Activated CD8-positive, alpha-beta memory T cell treated with anti-CD3 and anti-CD28 coated beads, Interleukin-2, amount 50 U/mL, for 24 hours (primary cell): ENCODE results near the gene BEST1.

ENCODE experiments used
- DNase-seq: peaks from one replicate; pipeline ENCODE4 v3.0.0-alpha.2; 2020; ENCODE audit errors: extremely low read depth

BEST1 gene

GRCh38 chr11:61914471-61915171 lies 35.5 kb upstream of the BEST1 start:
- no peak for DNase-seq

DNA sequence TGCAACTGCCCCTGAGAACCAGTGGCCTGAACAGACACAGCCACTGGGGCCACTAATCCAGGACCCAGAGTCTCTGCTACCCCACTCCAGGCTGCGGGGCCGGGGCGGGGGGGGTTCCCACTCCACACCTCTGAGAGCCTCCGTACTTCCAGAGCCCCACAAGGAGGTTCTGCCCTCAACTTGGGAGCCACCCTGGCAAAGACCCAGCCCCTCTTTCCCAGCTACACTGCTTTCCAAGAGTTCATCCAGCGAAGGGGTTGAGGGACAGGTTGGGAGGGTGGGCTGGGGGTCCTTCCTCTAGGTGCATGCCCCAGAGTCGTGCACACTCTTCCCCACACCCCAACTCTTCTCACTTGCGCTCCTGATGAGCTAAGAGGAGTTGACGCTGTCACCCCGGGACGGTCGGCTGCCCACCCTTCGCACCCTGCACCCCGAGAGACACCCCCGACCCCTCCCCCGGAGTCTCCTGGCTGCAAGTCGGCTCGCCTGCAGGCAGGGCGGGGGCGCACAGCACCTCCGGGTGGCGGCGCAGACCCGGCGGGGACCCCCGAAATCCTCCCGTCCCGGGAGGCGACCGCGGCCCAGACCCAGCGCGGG lies 33.3 kb upstream of the BEST1 start:
- no peak for DNase-seq

- DNase-seq = no peak
Measured at GRCh38 chr11:61917334-61918109, 32.6 kb upstream of the BEST1 start, which contains the start of gene RAB3IL1. RAB3IL1 (minus strand) TSS chr11:61917566; CDS start chr11:61917367, 199 bp downstream.

DNA sequence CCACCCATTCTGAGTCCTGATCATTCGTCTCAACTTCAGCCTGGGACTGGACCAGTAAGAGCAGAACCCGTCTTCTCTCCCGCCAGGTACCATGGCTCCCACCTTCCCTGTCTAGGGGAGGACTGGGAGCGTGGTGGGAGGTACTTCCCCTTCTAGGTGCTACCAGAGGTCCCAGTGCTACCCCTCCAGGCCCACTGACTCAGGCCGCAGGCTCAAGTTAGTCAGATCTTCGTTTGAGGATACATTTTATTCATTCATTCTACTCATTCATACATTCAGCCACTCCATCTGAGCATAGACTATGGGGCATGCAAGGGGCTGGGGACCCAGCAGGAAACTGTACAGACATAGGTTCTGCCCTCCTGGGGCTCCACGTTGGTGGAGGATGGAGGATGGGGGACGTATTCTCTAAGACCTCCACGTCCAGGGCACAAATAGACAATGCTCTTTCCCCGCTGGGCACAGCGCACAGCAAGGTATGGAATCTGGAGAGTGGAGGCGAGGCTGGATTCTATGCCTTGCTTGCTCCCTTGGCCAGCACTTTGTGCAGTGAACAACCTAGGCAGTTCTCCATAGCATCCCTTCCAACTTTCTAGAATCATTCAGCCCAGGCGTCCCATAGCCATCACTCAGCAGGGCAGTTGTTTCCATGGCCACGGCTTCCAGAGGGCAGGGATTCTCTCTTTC lies 31.8 kb upstream of the BEST1 start:
- DNase-seq = no peak

- no peak for DNase-seq
Measured at GRCh38 chr11:61918938-61919704, 31.0 kb upstream of the BEST1 start.

- no peak for DNase-seq
Measured at GRCh38 chr11:61919705-61920631, 30.2 kb upstream of the BEST1 start.

DNA sequence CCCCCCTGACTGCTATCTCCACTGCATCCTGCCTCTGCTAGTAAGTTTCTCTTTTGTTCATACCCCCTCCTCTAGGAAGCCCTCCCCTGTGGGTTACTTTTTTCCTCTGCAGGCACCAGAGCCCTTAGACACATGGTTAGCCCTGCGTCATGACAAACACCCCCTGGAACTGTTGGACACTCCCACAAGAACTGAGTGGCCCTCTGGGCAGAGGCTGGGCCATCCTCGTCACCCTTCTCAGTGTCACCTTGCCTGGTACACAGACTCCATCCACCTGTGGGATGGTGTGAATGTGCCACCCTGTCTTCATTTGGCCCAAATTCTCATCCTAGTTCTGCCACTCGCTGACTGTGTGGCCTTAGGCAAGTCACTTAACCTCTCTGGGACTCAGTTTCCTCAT lies 28.7 kb upstream of the BEST1 start:
- no peak for DNase-seq

- no peak for DNase-seq
Measured at GRCh38 chr11:61922539-61922938, 27.6 kb upstream of the BEST1 start.

DNA sequence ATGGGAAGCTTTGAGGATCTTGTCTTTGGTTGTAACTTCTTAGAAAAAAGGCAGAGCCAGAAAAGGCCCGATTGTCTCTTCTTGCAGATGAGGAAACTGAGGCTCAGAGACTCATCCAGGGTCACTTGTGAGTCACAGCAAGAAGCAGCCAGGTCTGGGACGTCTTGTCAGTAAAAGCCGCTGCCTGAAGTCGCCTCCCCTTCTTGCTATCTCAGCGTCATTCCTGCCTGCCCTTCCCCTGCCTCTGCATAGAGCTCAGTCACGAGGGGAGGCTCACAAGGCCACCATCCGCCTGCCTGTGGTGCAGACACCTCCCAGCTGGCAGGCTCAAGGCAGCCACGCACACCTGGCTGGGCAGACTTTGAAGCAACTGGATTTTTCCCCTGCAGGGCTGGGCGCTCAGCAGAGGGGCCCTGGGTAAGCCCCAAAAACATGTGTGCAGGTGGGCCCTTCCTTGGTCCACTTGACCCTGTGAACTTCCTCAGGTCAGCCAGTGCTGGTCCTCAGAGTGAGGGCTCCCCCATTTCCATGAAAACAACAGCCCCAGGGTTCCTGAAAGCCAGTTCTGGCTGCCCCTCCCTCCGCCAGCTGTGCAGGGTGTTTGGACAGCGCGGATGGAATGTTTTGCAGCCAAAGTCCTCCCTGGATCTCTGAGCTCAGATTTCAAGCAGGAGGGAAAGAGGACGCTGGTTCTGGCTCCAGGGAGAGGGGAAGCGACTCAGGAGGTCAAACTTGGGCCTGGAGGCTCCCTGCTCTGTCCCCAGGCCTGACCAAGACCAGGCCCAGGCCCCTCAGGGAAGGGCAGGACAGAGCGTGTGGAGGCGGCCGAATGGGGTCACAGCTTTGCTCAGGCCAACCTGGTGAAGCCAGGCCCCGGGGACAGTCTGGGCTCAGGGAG lies 26.7 kb upstream of the BEST1 start:
- DNase-seq = no peak

DNA sequence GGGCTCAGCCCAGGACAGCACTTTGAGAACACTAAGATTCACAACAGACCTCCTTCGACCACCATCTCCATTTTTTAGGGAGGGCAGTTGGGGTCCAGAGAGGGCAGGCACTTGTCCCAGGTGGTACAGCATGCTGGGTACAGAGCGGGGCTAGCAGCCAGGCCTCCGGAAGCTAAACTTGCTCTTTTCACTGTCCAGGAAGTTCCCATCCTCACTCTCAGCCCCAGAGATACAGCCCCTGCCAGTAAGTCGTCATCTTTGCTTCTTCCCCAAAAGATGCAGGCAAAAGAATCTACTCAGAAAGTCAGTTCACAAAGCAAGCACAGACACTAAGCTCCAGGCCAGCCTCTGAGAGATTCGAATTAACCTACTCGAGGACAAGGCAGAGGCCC lies 26.1 kb upstream of the BEST1 start:
- DNase-seq = no peak

DNA sequence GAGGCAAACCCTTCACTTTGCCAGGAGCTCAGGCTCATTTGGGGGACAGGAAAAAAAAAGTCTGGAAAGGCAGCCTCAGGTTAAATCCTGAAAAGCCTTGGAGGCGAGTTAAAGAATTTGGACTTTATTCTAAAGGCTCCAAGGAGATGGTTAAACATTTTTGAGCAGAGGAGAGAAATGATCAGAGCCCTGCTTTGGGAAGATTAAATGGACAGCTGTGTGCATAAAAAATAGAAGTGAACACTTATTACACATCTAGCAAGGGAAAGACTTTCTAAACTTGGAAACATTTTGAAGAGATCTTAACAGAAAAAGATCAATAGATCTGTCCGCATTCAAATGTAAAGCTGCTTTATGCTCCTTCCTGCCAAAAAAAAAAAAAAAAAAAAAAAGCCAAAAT lies 24.4 kb upstream of the BEST1 start:
- no peak for DNase-seq

GRCh38 chr11:61926235-61926634 lies 23.9 kb upstream of the BEST1 start:
- no peak for DNase-seq

GRCh38 chr11:61927501-61927900 lies 22.6 kb upstream of the BEST1 start:
- DNase-seq = no peak

DNA sequence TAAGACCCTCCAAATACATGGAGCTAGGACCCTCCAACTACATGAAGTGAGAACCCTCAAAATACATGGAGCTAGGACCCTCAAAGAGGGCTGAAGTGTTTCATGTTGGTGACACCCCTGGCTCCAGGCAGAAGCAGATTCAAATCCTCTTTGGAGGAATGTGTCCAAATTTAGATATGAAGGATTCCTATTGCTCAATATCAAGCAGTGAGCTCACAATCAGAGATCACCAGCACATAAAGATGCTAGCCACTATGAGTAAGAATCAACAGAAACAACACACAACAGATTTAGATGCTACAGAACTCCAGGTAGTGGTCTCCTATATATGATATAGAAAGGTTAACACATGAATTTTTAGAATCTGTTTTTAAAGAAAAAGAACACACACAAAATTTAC lies 21.5 kb upstream of the BEST1 start:
- DNase-seq = no peak

- no peak for DNase-seq
Measured at GRCh38 chr11:61930933-61931332, 19.2 kb upstream of the BEST1 start.

DNA sequence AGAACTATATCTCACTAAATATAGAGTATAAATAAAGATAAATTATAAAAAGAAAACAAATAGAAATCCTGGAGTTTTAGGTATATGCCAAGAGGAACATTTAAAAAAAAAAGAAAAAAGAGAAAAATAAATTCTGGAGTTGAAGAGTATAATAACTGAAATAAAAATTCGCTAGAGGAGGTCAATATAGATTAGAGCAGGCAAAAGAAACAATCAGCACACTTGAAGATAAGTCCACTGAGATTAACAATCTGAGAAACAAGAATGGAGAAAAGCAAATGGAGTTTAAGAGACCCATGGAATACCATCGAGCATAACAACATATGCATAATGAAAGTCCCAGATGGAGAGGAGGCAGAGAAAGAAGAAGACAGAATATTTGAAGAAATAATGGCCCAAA lies 14.3 kb upstream of the BEST1 start:
- no peak for DNase-seq

DNA sequence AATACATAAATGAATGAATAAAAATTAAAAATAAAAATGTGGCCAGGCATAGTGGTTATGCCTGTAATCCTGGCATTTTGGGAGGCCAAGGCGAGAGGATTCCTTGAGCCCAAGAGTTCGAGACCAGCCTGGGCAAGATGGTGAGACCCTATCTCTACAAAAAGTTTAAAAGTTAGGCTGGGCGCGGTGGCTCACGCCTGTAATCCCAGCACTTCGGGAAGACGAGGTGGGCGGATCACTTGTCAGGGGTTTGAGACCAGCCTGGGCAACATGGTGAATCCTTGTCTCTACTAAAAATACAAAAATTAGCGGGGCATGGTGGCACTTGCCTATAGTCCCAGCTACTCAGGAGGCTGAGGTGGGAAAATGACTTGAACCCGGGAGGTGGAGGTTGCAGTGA lies 9.7 kb upstream of the BEST1 start:
- no peak for DNase-seq

DNA sequence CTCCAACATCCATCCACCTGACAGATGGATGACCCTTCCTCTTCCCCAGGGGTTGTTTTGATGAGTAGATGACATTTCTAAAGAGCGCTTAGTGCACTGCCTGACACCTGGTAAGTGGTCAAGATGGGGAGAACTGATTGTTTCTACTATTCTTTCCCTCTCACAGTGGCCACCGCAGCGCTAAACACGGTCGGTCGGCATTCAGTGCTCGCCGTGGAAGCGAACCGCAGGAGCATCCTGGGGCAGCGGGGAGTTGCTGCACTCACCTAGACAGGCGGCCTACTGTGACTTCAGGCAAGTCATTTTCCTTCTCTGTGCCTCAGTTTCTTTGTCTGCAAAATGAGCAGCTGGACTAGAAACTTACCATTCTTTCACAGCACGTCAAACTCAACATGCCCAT lies 5.0 kb upstream of the BEST1 start:
- no peak for DNase-seq

DNA sequence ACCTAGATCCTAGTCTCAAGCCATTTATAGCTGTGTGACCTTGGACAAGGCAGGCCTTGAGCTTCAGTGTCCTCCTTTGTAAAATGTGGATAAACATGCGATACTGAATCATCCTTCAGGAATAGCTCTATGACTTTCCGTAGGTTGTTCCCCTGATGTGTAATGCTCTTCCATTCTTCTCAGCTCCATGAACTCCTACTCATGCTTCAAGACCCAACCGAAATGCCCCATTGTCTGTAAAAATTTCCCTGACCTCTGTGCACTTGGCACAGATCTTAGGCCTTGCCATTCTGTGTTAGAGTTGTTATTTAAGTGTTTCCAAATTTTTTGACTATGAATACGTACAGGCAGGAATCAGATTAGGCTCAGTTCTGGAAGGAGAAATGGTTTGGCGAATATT lies 3.3 kb upstream of the BEST1 start:
- no peak for DNase-seq
